Bronchial epithelial cell (primary cell): ENCODE measurements around the gene FASN. TPM values are rescaled to one million over a fixed set of nuclear protein-coding genes. Genes with fewer than 3 reads are reported as not detected.

Experiments
- DNase-seq: peaks from one replicate; pipeline ENCODE4 v3.0.0-alpha.2; 2010; ENCODE audit warnings: low read depth
- FAIRE-seq: peaks from 2 replicates; lab custom pipeline; 2011; peaks lifted over from hg19 to GRCh38; lab: Jason Lieb, UNC
- H3K27me3 ChIP-seq: 2 replicates; pipeline ENCODE4 v1.5.1; 2011; ENCODE audit warnings: low read length; ENCODE audit not compliant: control insufficient read depth, insufficient read depth
- H3K36me3 ChIP-seq: 2 replicates; pipeline ENCODE4 v1.5.1; 2011; ENCODE audit warnings: low read length; ENCODE audit not compliant: control insufficient read depth, insufficient read depth
- H3K4me3 ChIP-seq: 2 replicates; pipeline ENCODE4 v1.5.1; 2011; ENCODE audit warnings: mild to moderate bottlenecking, low read depth, low read length, control low read depth
- CTCF ChIP-seq: IDR thresholded peaks from 2 replicates; pipeline ENCODE4 v1.5.1; 2011; ENCODE audit warnings: mild to moderate bottlenecking, moderate library complexity, low read length, control low read depth, inconsistent platforms; ENCODE audit not compliant: insufficient read depth, severe bottlenecking
- total RNA-seq: library from RNA; depleted of rRNA; stranded (reverse); fragments of >200 nt; gene quantifications from 2 replicates; pipeline ENCODE4 v1.2.1, GENCODE V29; 2014

The FASN gene
- total RNA-seq, 1 donor from 2014 or later = 37.1 TPM

GRCh38 chr17:82092995-82093751, 4.9 kb downstream of the FASN start:
- Histone ChIP-seq H3K4me3 (no peak overlapping the region), H3K27me3 (no peaks in the 10 kb centered on the region), H3K36me3 (peaks cover 71% of the 10 kb centered on the region)
- FAIRE-seq (no peak), DNase-seq (no peak)
- TF ChIP-seq CTCF = no peak

- Histone ChIP-seq H3K27me3 (no peaks in the 10 kb centered on the region), H3K4me3 (no peak overlapping the region), H3K36me3 (peaks cover 76% of the 10 kb centered on the region)
- no peak for TF ChIP-seq CTCF
- DNase-seq = no peak
- no peak for FAIRE-seq
These were observed 5.4 kb downstream of the FASN start for GRCh38 chr17:82092628-82092994.

- TF ChIP-seq CTCF = no peak
- DNase-seq = no peak
- FAIRE-seq = no peak
- Histone ChIP-seq H3K27me3 (no peaks in the 10 kb centered on the region), H3K4me3 (no peak overlapping the region), H3K36me3 (peaks cover 81% of the 10 kb centered on the region)
These were observed 5.9 kb downstream of the FASN start for GRCh38 chr17:82092094-82092586.

GRCh38 chr17:82091264-82092066, 6.6 kb downstream of the FASN start:
- FAIRE-seq (no peak), DNase-seq (no peak)
- H3K4me3 ChIP-seq = no peak overlapping the region
- H3K36me3 ChIP-seq = peaks cover 84% of the 10 kb centered on the region
- no peaks in the 10 kb centered on the region for H3K27me3 ChIP-seq
- no peak for TF ChIP-seq CTCF

- TF ChIP-seq CTCF = no peak
- Histone ChIP-seq H3K27me3 (no peaks in the 10 kb centered on the region), H3K36me3 (peaks cover 85% of the 10 kb centered on the region), H3K4me3 (no peak overlapping the region)
- DNase-seq (no peak), FAIRE-seq (no peak)
These were observed 7.3 kb downstream of the FASN start for GRCh38 chr17:82090549-82091263.
